ENCODE measurements around the gene PIP4K2A. TPM values are rescaled to one million over a fixed set of nuclear protein-coding genes. Genes with fewer than 3 reads are reported as not detected.

The PIP4K2A gene
- total RNA-seq, 6 experiments from 2014 or later: 8.1 to 27.6 (median 12.0) TPM

DNA sequence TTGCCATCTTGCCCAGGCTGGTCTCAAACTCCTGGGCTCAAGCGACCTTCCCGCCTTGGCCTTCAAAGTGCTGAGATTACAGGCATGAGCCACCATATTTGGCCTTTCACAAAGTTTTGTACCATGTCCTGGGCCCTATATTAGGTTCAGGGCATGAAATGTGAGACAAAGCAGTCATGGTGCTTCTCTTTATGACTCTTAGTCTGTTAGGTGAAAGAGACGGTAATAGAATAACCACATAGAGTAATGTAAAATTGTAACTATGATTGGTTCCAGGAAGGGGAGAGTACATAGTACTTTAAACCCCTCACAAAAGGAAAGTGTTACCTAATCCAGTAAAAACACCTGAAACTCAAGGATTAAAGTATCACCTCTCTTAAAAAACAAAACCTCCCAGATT is 224.4 kb downstream of the PIP4K2A start:
- H3K27ac ChIP-seq: no peak overlapping the region
- H3K4me3 ChIP-seq: no peak overlapping the region
- no peaks in the 10 kb centered on the region for H3K4me1 ChIP-seq
- ATAC-seq (no peak), DNase-seq (no peak)
- intact Hi-C loops (cut with DNase I): no loop called here
- H3K9me3 ChIP-seq: no peaks in the 10 kb centered on the region
- H3K36me3 ChIP-seq: no peaks in the 10 kb centered on the region
- no peaks in the 10 kb centered on the region for H3K27me3 ChIP-seq
- TF ChIP-seq, protein P1, sequence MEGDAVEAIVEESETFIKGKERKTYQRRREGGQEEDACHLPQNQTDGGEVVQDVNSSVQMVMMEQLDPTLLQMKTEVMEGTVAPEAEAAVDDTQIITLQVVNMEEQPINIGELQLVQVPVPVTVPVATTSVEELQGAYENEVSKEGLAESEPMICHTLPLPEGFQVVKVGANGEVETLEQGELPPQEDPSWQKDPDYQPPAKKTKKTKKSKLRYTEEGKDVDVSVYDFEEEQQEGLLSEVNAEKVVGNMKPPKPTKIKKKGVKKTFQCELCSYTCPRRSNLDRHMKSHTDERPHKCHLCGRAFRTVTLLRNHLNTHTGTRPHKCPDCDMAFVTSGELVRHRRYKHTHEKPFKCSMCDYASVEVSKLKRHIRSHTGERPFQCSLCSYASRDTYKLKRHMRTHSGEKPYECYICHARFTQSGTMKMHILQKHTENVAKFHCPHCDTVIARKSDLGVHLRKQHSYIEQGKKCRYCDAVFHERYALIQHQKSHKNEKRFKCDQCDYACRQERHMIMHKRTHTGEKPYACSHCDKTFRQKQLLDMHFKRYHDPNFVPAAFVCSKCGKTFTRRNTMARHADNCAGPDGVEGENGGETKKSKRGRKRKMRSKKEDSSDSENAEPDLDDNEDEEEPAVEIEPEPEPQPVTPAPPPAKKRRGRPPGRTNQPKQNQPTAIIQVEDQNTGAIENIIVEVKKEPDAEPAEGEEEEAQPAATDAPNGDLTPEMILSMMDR (IDR thresholded peaks at IDR 0.05): no peak
- TF ChIP-seq POLR2A (IDR thresholded peaks at IDR 0.05): no peak
- WGBS (ENCODE audit: insufficient coverage, low coverage, low lambda C conversion rate, missing lambda C conversion rate): 69% methylated on average over 3 of the region's 3 CpGs

DNA sequence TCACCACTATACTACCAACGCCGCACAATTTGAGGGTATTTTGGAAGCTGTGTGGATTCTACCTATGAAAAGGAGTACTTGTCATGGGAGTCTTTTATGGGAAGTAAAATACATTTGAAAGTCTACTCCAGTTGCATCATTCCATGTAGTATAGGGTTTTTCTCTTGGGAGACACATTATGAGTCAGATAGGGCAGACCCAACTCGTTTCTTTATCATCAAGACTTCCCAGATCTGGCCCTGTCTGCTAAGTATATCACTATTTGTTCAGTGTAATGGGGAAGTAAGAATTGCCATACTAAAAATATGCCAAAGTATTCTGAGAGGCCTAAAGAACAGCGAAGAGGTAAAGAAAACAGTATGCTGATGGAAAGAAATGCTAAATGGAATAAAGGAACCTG is 224.9 kb downstream of the PIP4K2A start:
- ATAC-seq: no peak
- intact Hi-C loops (cut with DNase I): no loop called here

DNA sequence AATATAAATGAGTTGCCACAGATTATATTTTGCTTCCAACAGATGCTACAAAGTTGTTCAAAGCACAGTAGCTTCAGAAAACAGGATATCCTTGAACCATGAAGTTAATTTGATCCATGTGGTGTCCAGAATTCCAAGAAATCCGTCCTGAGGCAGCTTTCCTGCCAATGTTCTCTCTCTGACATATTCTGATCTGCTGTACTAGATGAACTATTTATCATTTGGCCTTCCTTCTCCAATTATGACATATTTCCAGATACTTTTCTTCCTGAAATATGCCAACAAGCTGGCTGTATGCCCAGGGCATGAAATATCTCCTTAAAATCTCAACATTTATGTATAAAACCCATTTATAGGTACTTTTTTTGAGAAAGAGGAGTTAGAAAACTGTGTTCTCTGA is 227.9 kb downstream of the PIP4K2A start:
- Histone ChIP-seq H3K27ac (no peak overlapping the region), H3K36me3 (no peaks in the 10 kb centered on the region), H3K9me3 (no peaks in the 10 kb centered on the region), H3K4me1 (no peaks in the 10 kb centered on the region), H3K4me3 (no peak overlapping the region), H3K27me3 (no peaks in the 10 kb centered on the region)
- TF ChIP-seq, protein P1 (IDR thresholded peaks at IDR 0.05): no peak
- TF ChIP-seq POLR2A (IDR thresholded peaks at IDR 0.05): no peak
- DNase-seq (no peak), ATAC-seq (no peak)
- intact Hi-C loops (cut with DNase I): no loop called here
- WGBS (ENCODE audit: insufficient coverage, low coverage, low lambda C conversion rate, missing lambda C conversion rate): 47% methylated on average over 1 of the region's 1 CpG

More for the DNA sequence above, 224.9 kb downstream of the PIP4K2A start:
- 59% methylated on average over 4 of the region's 4 CpGs for WGBS (ENCODE audit: insufficient coverage, low coverage, low lambda C conversion rate, missing lambda C conversion rate)
- no peaks in the 10 kb centered on the region for H3K27me3 ChIP-seq
- no peaks in the 10 kb centered on the region for H3K4me1 ChIP-seq
- H3K4me3 ChIP-seq: no peak overlapping the region
- no peak overlapping the region for H3K27ac ChIP-seq
- no peaks in the 10 kb centered on the region for H3K36me3 ChIP-seq
- no peak for DNase-seq
- TF ChIP-seq POLR2A (IDR thresholded peaks at IDR 0.05): no peak
- TF ChIP-seq, protein P1 (IDR thresholded peaks at IDR 0.05): no peak
- no peaks in the 10 kb centered on the region for H3K9me3 ChIP-seq

Other genes starting within 250 kb of the PIP4K2A start
- gene ARMC3, start 213.5 kb upstream of the PIP4K2A start, total RNA-seq: not detected